B cell (primary cell): ENCODE data around the gene EFNB2. TPM values are rescaled to one million over a fixed set of nuclear protein-coding genes. Genes with fewer than 3 reads are reported as not detected.

ENCODE experiments used
- ATAC-seq: fragments of 200-7000 bp; cut with Tn5 transposase; one replicate; pipeline ENCODE4 v1.10.0; 2021; ENCODE audit warnings: low read depth, mild to moderate bottlenecking, moderate number of reproducible peaks, moderate library complexity
- CTCF ChIA-PET: fragments of 350-600 bp; sonication (Branson Sonifier 250); formaldehyde crosslinking; loops from one replicate; lab custom pipeline; 2021; ENCODE audit warnings: antibody characterized with exemption, inconsistent platforms; lab: Charles Lee
- POLR2A ChIA-PET: fragments of 350-600 bp; sonication (Branson Sonifier 250); formaldehyde crosslinking; loops from one replicate; lab custom pipeline; 2021; ENCODE audit warnings: antibody characterized with exemption; lab: Charles Lee
- DNase-seq: peaks from one replicate; pipeline ENCODE4 v3.0.0; 2013
- H2AFZ ChIP-seq: 2 replicates; pipeline ENCODE4 v1.6.1; 2012; ENCODE audit warnings: mild to moderate bottlenecking, low read depth, low read length; ENCODE audit not compliant: insufficient read depth, poor library complexity, severe bottlenecking
- H3K27ac ChIP-seq, 2 donors: 1 replicate in 1 of 2; 2 replicates in 1 of 2; pipeline ENCODE4 v1.5.1; 2012 to 2013; ENCODE audit warnings: low read length in 2 of 2, mild to moderate bottlenecking in 2 of 2, moderate library complexity in 1 of 2
- H3K27me3 ChIP-seq, 4 experiments: fragments of 200-600 bp in 1 of 4; sonication (generic) in 1 of 4; replicated peaks in 1 of 4; 1 replicate in 2 of 4; 2 replicates in 2 of 4; pipeline versions ENCODE4 v1.6.1 to v1.7.0; 2013 to 2016; ENCODE audit warnings: low read length in 3 of 4, mild to moderate bottlenecking in 2 of 4, mixed read lengths in 1 of 4, moderate library complexity in 1 of 4; ENCODE audit not compliant: insufficient read depth in 4 of 4, control insufficient read depth in 3 of 4; ENCODE audit errors: control extremely low read depth in 1 of 4
- H3K36me3 ChIP-seq, 2 experiments: replicated peaks in 1 of 2; 1 replicate in 1 of 2; 2 replicates in 1 of 2; pipeline versions ENCODE4 v1.6.1 to v1.7.1; 2013; ENCODE audit warnings: low read length in 1 of 2; ENCODE audit not compliant: insufficient read depth in 2 of 2, control insufficient read depth in 1 of 2; ENCODE audit errors: control extremely low read depth in 1 of 2, extremely low read depth in 1 of 2
- H3K4me1 ChIP-seq, 2 donors: fragments of 200-600 bp in 1 of 2; sonication (generic) in 1 of 2; 1 replicate in 1 of 2; 2 replicates in 1 of 2; pipeline versions ENCODE4 v1.5.1 to v1.6.1; 2013 to 2017; ENCODE audit warnings: low read length in 2 of 2; ENCODE audit not compliant: control insufficient read depth in 2 of 2, insufficient read depth in 2 of 2
- H3K4me2 ChIP-seq: replicated peaks from 2 replicates; pipeline ENCODE3; 2012; ENCODE audit warnings: mild to moderate bottlenecking, low read depth, low read length; ENCODE audit not compliant: poor library complexity, severe bottlenecking
- H3K4me3 ChIP-seq, 5 experiments: fragments of 200-600 bp in 1 of 5; sonication (generic) in 1 of 5; 1 replicate in 3 of 5; 2 replicates in 2 of 5; pipeline versions ENCODE4 v1.5.1 to v1.7.0; 2011 to 2016; ENCODE audit warnings: low read length in 4 of 5, mild to moderate bottlenecking in 4 of 5, low read depth in 2 of 5, control low read depth in 1 of 5, moderate library complexity in 1 of 5; ENCODE audit not compliant: insufficient read depth in 1 of 5; ENCODE audit errors: control extremely low read depth in 1 of 5, extremely low read depth in 1 of 5
- H3K79me2 ChIP-seq: fragments of 200-600 bp; sonication (generic); one replicate; pipeline ENCODE4 v1.6.0; 2016; ENCODE audit warnings: low read length; ENCODE audit not compliant: control insufficient read depth, insufficient read depth
- H3K9ac ChIP-seq: fragments of 200-600 bp; sonication (generic); 2 replicates; pipeline ENCODE4 v1.6.1; 2017; ENCODE audit warnings: mild to moderate bottlenecking, low read length, moderate library complexity
- H3K9me3 ChIP-seq, 3 donors: one replicate each; pipeline versions ENCODE4 v1.6.1 to v1.7.1; 2013; ENCODE audit warnings: low read length in 2 of 3; ENCODE audit not compliant: control insufficient read depth in 2 of 3, insufficient read depth in 1 of 3; ENCODE audit errors: control extremely low read depth in 1 of 3
- H4K20me1 ChIP-seq: 2 replicates; pipeline ENCODE4 v1.6.0; 2012; ENCODE audit warnings: mild to moderate bottlenecking, low read length; ENCODE audit not compliant: insufficient read depth, control insufficient read depth, poor library complexity, severe bottlenecking
- H3K27ac Mint-ChIP-seq: one replicate; pipeline ENCODE4 v1.8.0; 2021; ENCODE audit warnings: mixed read lengths
- H3K27me3 Mint-ChIP-seq: one replicate; pipeline ENCODE4 v1.8.0; 2021; ENCODE audit warnings: mixed read lengths
- H3K4me1 Mint-ChIP-seq: one replicate; pipeline ENCODE4 v1.8.0; 2021; ENCODE audit warnings: mixed read lengths
- H3K4me3 Mint-ChIP-seq: one replicate; pipeline ENCODE4 v1.8.0; 2021; ENCODE audit warnings: mixed read lengths
- H3K9me3 Mint-ChIP-seq: one replicate; pipeline ENCODE4 v1.8.0; 2022; ENCODE audit warnings: mixed read lengths; ENCODE audit not compliant: insufficient read depth
- CTCF ChIP-seq: fragments of 200-600 bp; IDR thresholded peaks from one replicate; pipeline ENCODE4 v1.8.0; 2022; ENCODE audit warnings: antibody characterized with exemption, mild to moderate bottlenecking
- EZH2 ChIP-seq: IDR thresholded peaks from 2 replicates; pipeline ENCODE4 v1.6.1; 2012; ENCODE audit warnings: borderline replicate concordance, low read depth, mild to moderate bottlenecking, moderate library complexity, low read length; ENCODE audit not compliant: insufficient read depth, poor library complexity, severe bottlenecking
- WGBS: methylation state at CpG from one replicate; pipeline ENCODE4 v1.1.5; 2013; ENCODE audit warnings: missing lambda C conversion rate; ENCODE audit not compliant: insufficient coverage; 5-methylcytosine and 5-hydroxymethylcytosine counted together
- intact Hi-C: fragments of 100-400 bp; cut with micrococcal nuclease; formaldehyde crosslinking; loops from one replicate; pipeline ENCODE4 v1.10.0; 2022
- polyA plus RNA-seq: library from polyadenylated mRNA; depleted of rRNA; stranded (reverse); fragments of >200 nt; gene quantifications from 2 replicates; pipeline ENCODE4 v1.2.3, GENCODE V29; 2012
- total RNA-seq, 2 donors: library from RNA; stranded (reverse); fragments of 120-200 nt in 1 of 2; gene quantifications; 1 replicate in 1 of 2; 2 replicates in 1 of 2; pipeline versions ENCODE4 v1.2.3 to v1.2.4, GENCODE V29; 2013 to 2022

The EFNB2 gene
- total and polyA plus RNA-seq, 2 donors (not counting 1 experiment from before 2014, with no cell fraction given) = 0.04 to 1.2 TPM

DNA sequence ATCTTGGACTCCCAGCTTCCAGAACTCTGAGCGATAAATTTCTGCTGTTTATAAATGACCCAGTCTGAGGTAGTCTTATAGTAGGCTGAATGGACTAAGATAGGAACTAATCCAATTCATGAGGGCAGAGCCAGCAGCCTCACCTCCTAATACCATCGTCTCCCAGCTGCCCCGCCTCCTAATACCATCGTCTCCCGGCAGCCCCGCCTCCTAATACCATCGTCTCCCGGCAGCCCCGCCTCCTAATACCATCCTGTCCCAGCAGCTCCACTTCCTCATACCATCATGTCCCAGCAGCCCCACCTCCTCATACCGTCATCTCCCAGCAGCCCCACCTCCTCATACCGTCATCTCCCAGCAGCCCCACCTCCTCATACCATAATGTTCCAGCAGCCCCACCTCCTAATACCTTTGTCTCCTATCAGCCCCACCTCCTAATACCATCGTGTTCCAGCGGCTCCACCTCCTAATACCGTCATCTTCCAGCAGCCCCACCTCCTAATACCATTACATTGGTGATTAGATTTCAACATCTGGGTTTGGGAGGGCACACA is 34.9 kb upstream of the EFNB2 start:
- DNase-seq (peak; percentile 82), ATAC-seq (peak; percentile 15)
- no peak overlapping the region for H3K27ac ChIP-seq
- peak overlapping the region in 2 of 5 experiments; percentile 28 to 37 for H3K4me3 ChIP-seq
- H3K9me3 ChIP-seq = no peaks in the 10 kb centered on the region
- no peaks in the 10 kb centered on the region for H3K27me3 Mint-ChIP-seq
- H3K4me1 ChIP-seq = peaks cover 27 to 33% of the 10 kb centered on the region in 2 donors
- CTCF ChIA-PET = no interaction called here
- no peak overlapping the region for H3K9ac ChIP-seq
- no peak overlapping the region for H3K27ac Mint-ChIP-seq
- peak overlapping the region; percentile 20 for H2AFZ ChIP-seq
- intact Hi-C loops = no loop called here
- H3K79me2 ChIP-seq = peaks cover 22% of the 10 kb centered on the region
- no peak for TF ChIP-seq CTCF
- no peak for TF ChIP-seq EZH2
- H3K36me3 ChIP-seq = no peaks in the 10 kb centered on the region
- 69% methylated on average over 13 of the region's 14 CpGs for WGBS
- peaks cover 30% of the 10 kb centered on the region for H3K4me1 Mint-ChIP-seq
- peaks cover 3% of the 10 kb centered on the region for H3K9me3 Mint-ChIP-seq
- peak overlapping the region; percentile 15 for H3K4me3 Mint-ChIP-seq
- no peaks in the 10 kb centered on the region for H3K27me3 ChIP-seq
- H4K20me1 ChIP-seq = peaks cover 22% of the 10 kb centered on the region
- H3K4me2 ChIP-seq = peak overlapping the region; percentile 45
- POLR2A ChIA-PET = no interaction called here

GRCh38 chr13:106569233-106570095 is 34.0 kb upstream of the EFNB2 start:
- CTCF ChIA-PET = interaction anchor here (0.9 to 5.6 kb wide), 2 partner anchors 29 to 33 kb away, joined by 3 to 56 read pairs; partner anchors contain the start of gene EFNB2
- Histone ChIP-seq H3K4me2 (peak overlapping the region; percentile 45), H3K27me3 (no peaks in the 10 kb centered on the region), H3K27ac (no peak overlapping the region), H3K79me2 (peaks cover 31% of the 10 kb centered on the region), H3K9ac (no peak overlapping the region), H3K4me1 (peaks cover 36 to 42% of the 10 kb centered on the region in 2 donors), H4K20me1 (peaks cover 31% of the 10 kb centered on the region), H3K36me3 (no peaks in the 10 kb centered on the region), H3K4me3 (peak overlapping the region in 1 of 5 experiments; percentile 37), H2AFZ (no peak overlapping the region), H3K9me3 (no peaks in the 10 kb centered on the region)
- Mint-ChIP-seq H3K4me3 (no peak overlapping the region), H3K27ac (no peak overlapping the region), H3K4me1 (peaks cover 39% of the 10 kb centered on the region), H3K9me3 (peaks cover 3% of the 10 kb centered on the region), H3K27me3 (no peaks in the 10 kb centered on the region)
- POLR2A ChIA-PET = no interaction called here
- no peak for DNase-seq
- WGBS = no CpG with 5 or more reads among the region's 3 CpGs
- intact Hi-C loops = loop anchor here (5.0 kb wide), 1 partner anchor 1658 kb away; no protein-coding TSS in a partner anchor
- no peak for TF ChIP-seq CTCF
- TF ChIP-seq EZH2 = no peak
- ATAC-seq = no peak
